H9 (cell line): ENCODE measurements around the gene SNRNP200. TPM values are rescaled to one million over a fixed set of nuclear protein-coding genes. Genes with fewer than 3 reads are reported as not detected.

ENCODE experiments used
- DNase-seq: peaks from one replicate; pipeline ENCODE4 v3.0.0-alpha.2; 2017
- H2AFZ ChIP-seq: one replicate; pipeline ENCODE4 v1.6.1; 2013; ENCODE audit warnings: mild to moderate bottlenecking, low read length, control low read depth, moderate library complexity
- H2AK5ac ChIP-seq: 2 replicates; pipeline ENCODE4 v1.6.1; 2013; ENCODE audit warnings: low read length, control low read depth, mixed read lengths; ENCODE audit not compliant: insufficient read length
- H2BK120ac ChIP-seq: one replicate; pipeline ENCODE4 v1.6.1; 2013; ENCODE audit warnings: low read depth, mild to moderate bottlenecking, low read length, control low read depth, inconsistent platforms; ENCODE audit not compliant: poor library complexity, severe bottlenecking
- H2BK12ac ChIP-seq: 2 replicates; pipeline ENCODE4 v1.6.1; 2013; ENCODE audit warnings: low read length, control low read depth, mixed read lengths, low read depth; ENCODE audit not compliant: insufficient read length
- H2BK15ac ChIP-seq: 2 replicates; pipeline ENCODE4 v1.6.1; 2013; ENCODE audit warnings: low read depth, low read length, control low read depth
- H2BK20ac ChIP-seq: one replicate; pipeline ENCODE4 v1.6.1; 2013; ENCODE audit warnings: low read depth, mild to moderate bottlenecking, low read length, control low read depth, inconsistent platforms; ENCODE audit not compliant: poor library complexity, severe bottlenecking
- H2BK5ac ChIP-seq: 2 replicates; pipeline ENCODE4 v1.6.1; 2013; ENCODE audit warnings: low read length, control low read depth, mixed read lengths; ENCODE audit not compliant: insufficient read length
- H3K14ac ChIP-seq: 2 replicates; pipeline ENCODE4 v1.6.1; 2013; ENCODE audit warnings: low read length, control low read depth; ENCODE audit not compliant: insufficient read depth
- H3K18ac ChIP-seq: 2 replicates; pipeline ENCODE4 v1.6.1; 2013; ENCODE audit warnings: low read depth, mild to moderate bottlenecking, mixed read lengths, low read length, control low read depth; ENCODE audit not compliant: insufficient read length
- H3K23ac ChIP-seq: 2 replicates; pipeline ENCODE4 v1.6.1; 2013; ENCODE audit warnings: low read length, control low read depth, mixed read lengths, low read depth; ENCODE audit not compliant: insufficient read length
- H3K23me2 ChIP-seq: 2 replicates; pipeline ENCODE4 v1.6.1; 2013; ENCODE audit warnings: low read depth, mild to moderate bottlenecking, mixed read lengths, low read length, control low read depth; ENCODE audit not compliant: insufficient read length, poor library complexity, severe bottlenecking
- H3K27ac ChIP-seq: 2 replicates; pipeline ENCODE4 v1.5.1; 2013; ENCODE audit warnings: low read length, control low read depth, mixed read lengths, low read depth; ENCODE audit not compliant: insufficient read length
- H3K27me3 ChIP-seq: 2 replicates; pipeline ENCODE4 v1.6.1; 2013; ENCODE audit warnings: low read length, control low read depth, inconsistent platforms; ENCODE audit not compliant: insufficient read depth
- H3K4ac ChIP-seq: 2 replicates; pipeline ENCODE4 v1.6.1; 2013; ENCODE audit warnings: low read depth, mild to moderate bottlenecking, control low read depth, inconsistent platforms, low read length, moderate library complexity
- H3K4me1 ChIP-seq: 2 replicates; pipeline ENCODE4 v1.6.1; 2013; ENCODE audit warnings: low read length, control low read depth, inconsistent platforms; ENCODE audit not compliant: insufficient read depth
- H3K4me2 ChIP-seq: 2 replicates; pipeline ENCODE4 v1.6.1; 2013; ENCODE audit warnings: low read length, control low read depth, mixed read lengths; ENCODE audit not compliant: insufficient read length, insufficient read depth
- H3K56ac ChIP-seq: 2 replicates; pipeline ENCODE4 v1.6.1; 2013; ENCODE audit warnings: low read depth, mild to moderate bottlenecking, mixed read lengths, low read length, control low read depth; ENCODE audit not compliant: insufficient read length
- H3K79me1 ChIP-seq: 2 replicates; pipeline ENCODE4 v1.6.1; 2013; ENCODE audit warnings: low read depth, mild to moderate bottlenecking, moderate library complexity, low read length, control low read depth, inconsistent platforms; ENCODE audit not compliant: insufficient read depth, poor library complexity, severe bottlenecking
- H3K79me2 ChIP-seq: 2 replicates; pipeline ENCODE4 v1.6.1; 2013; ENCODE audit warnings: low read length, control low read depth, inconsistent platforms; ENCODE audit not compliant: insufficient read depth
- H3K9ac ChIP-seq: 2 replicates; pipeline ENCODE4 v1.6.1; 2013; ENCODE audit warnings: low read length, control low read depth, mixed read lengths; ENCODE audit not compliant: insufficient read length; ENCODE audit errors: extremely low read depth
- H3K9me3 ChIP-seq: one replicate; pipeline ENCODE4 v1.6.1; 2013; ENCODE audit warnings: low read depth, low read length, inconsistent platforms; ENCODE audit not compliant: control insufficient read depth
- H3T11ph ChIP-seq: one replicate; pipeline ENCODE4 v1.6.1; 2013; ENCODE audit warnings: mild to moderate bottlenecking, low read length, control low read depth, inconsistent platforms
- H4K20me1 ChIP-seq: one replicate; pipeline ENCODE4 v1.6.1; 2013; ENCODE audit not compliant: control insufficient read depth, insufficient read length, insufficient read depth
- H4K5ac ChIP-seq: 2 replicates; pipeline ENCODE4 v1.6.1; 2013; ENCODE audit warnings: low read depth, mild to moderate bottlenecking, mixed read lengths, low read length, control low read depth; ENCODE audit not compliant: insufficient read length
- H4K8ac ChIP-seq: replicated peaks from 2 replicates; pipeline ENCODE4 v1.6.1; 2013; ENCODE audit warnings: low read length, control low read depth, mixed read lengths, low read depth; ENCODE audit not compliant: insufficient read length
- H4K91ac ChIP-seq: 2 replicates; pipeline ENCODE4 v1.6.1; 2013; ENCODE audit warnings: low read depth, mild to moderate bottlenecking, moderate library complexity, mixed read lengths, low read length, control low read depth; ENCODE audit not compliant: insufficient read length
- H3K27ac Mint-ChIP-seq, 3 experiments: 2 replicates in 2 of 3; 3 replicates in 1 of 3; pipeline ENCODE4 v1.8.0; 2020 to 2021; ENCODE audit warnings: mixed read lengths in 3 of 3, mild to moderate bottlenecking in 1 of 3, moderate library complexity in 1 of 3
- H3K27me3 Mint-ChIP-seq: 2 replicates; pipeline ENCODE4 v1.8.0; 2021; ENCODE audit warnings: low read depth, mild to moderate bottlenecking, moderate library complexity, mixed read lengths
- H3K36me3 Mint-ChIP-seq, 3 experiments: 2 replicates in 2 of 3; 3 replicates in 1 of 3; pipeline ENCODE4 v1.8.0; 2020 to 2021; ENCODE audit warnings: low read depth in 3 of 3, mixed read lengths in 3 of 3; ENCODE audit not compliant: insufficient read depth in 1 of 3
- H3K4me1 Mint-ChIP-seq, 2 experiments: 2 replicates each; pipeline ENCODE4 v1.8.0; 2020; ENCODE audit warnings: mixed read lengths in 2 of 2
- H3K4me3 Mint-ChIP-seq, 2 experiments: 2 replicates in 1 of 2; 3 replicates in 1 of 2; pipeline ENCODE4 v1.8.0; 2020 to 2021; ENCODE audit warnings: mild to moderate bottlenecking in 2 of 2, mixed read lengths in 2 of 2, moderate library complexity in 1 of 2
- H3K9me3 Mint-ChIP-seq, 2 experiments: 2 replicates in 1 of 2; 3 replicates in 1 of 2; pipeline ENCODE4 v1.8.0; 2020; ENCODE audit warnings: mild to moderate bottlenecking in 2 of 2, mixed read lengths in 2 of 2, moderate library complexity in 1 of 2
- WGBS: extraction: QIAGEN DNeasy Blood & Tissue Kit; methylation state at CpG from one replicate; pipeline ENCODE4 v1.1.7; 2013; ENCODE audit warnings: missing lambda C conversion rate, low lambda C conversion rate, mixed read lengths; ENCODE audit not compliant: insufficient read length; ENCODE audit errors: extremely low coverage; 5-methylcytosine and 5-hydroxymethylcytosine counted together
- total RNA-seq: library from RNA; stranded (reverse); gene quantifications from 2 replicates; pipeline ENCODE4 v1.2.1, GENCODE V29; 2021
- TF ChIP-seq, protein P1 (sequence below): fragments of 200-600 bp; sonication (generic); conservative IDR thresholded peaks from 3 replicates; pipeline ENCODE4 v1.8.0; 2021; ENCODE audit warnings: antibody characterized with exemption, mild to moderate bottlenecking

The SNRNP200 gene
- total RNA-seq, 1 experiment from 2014 or later, result 215 TPM

DNA sequence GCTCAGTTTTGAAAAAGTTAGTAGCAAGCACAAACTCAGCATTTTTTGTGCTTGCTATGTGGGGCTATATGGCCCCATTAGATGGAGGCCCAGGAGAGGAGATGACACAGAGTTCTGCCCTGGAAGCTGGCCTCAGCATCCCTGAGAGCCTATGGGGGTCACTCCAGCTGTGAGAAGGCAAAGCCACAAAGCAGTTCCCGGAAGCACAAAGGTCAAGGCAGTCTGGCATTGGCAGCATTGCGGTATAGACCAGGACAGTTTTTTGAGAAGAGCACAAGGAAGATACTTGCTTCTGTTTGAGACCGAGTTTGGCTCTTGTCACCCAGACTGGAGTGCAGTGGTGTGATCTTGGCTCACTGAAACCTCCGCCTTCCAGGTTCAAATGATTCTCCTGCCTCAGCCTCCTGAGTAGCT is 12.2 kb upstream of the SNRNP200 start:
- Histone ChIP-seq H3T11ph (no peak overlapping the region), H2BK15ac (no peak overlapping the region), H3K23me2 (peaks cover 11% of the 10 kb centered on the region), H3K9ac (no peak overlapping the region), H3K79me2 (no peaks in the 10 kb centered on the region), H2AK5ac (no peak overlapping the region), H3K23ac (no peak overlapping the region), H3K4me1 (no peaks in the 10 kb centered on the region), H2AFZ (no peak overlapping the region), H2BK20ac (no peak overlapping the region), H2BK12ac (no peak overlapping the region), H2BK5ac (no peak overlapping the region), H3K4ac (no peak overlapping the region), H3K27me3 (peaks cover 13% of the 10 kb centered on the region; the same call in 1 of the 2 replicates), H3K4me2 (no peak overlapping the region), H3K18ac (no peak overlapping the region), H3K27ac (no peak overlapping the region), H4K5ac (no peak overlapping the region), H4K8ac (no peak overlapping the region), H2BK120ac (no peak overlapping the region), H4K91ac (no peak overlapping the region), H3K9me3 (no peaks in the 10 kb centered on the region), H4K20me1 (no peaks in the 10 kb centered on the region), H3K14ac (no peak overlapping the region), H3K79me1 (no peaks in the 10 kb centered on the region), H3K56ac (no peak overlapping the region)
- H3K36me3 Mint-ChIP-seq, result no peaks in the 10 kb centered on the region; a peak in 1 of 7 replicates
- WGBS, result no CpG with 5 or more reads among the region's 4 CpGs
- no peak overlapping the region for H3K27ac Mint-ChIP-seq
- no peaks in the 10 kb centered on the region; a peak in 1 of 5 replicates for H3K9me3 Mint-ChIP-seq
- TF ChIP-seq, protein P1, sequence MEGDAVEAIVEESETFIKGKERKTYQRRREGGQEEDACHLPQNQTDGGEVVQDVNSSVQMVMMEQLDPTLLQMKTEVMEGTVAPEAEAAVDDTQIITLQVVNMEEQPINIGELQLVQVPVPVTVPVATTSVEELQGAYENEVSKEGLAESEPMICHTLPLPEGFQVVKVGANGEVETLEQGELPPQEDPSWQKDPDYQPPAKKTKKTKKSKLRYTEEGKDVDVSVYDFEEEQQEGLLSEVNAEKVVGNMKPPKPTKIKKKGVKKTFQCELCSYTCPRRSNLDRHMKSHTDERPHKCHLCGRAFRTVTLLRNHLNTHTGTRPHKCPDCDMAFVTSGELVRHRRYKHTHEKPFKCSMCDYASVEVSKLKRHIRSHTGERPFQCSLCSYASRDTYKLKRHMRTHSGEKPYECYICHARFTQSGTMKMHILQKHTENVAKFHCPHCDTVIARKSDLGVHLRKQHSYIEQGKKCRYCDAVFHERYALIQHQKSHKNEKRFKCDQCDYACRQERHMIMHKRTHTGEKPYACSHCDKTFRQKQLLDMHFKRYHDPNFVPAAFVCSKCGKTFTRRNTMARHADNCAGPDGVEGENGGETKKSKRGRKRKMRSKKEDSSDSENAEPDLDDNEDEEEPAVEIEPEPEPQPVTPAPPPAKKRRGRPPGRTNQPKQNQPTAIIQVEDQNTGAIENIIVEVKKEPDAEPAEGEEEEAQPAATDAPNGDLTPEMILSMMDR, result no peak
- H3K27me3 Mint-ChIP-seq, result peaks cover 63% of the 10 kb centered on the region
- peaks cover 7 to 10% of the 10 kb centered on the region in 2 experiments for H3K4me1 Mint-ChIP-seq
- no peak for DNase-seq
- no peak overlapping the region for H3K4me3 Mint-ChIP-seq
